ENCODE results near the gene MYO3B.

MYO3B gene

GRCh38 chr2:170265321-170265720 is 87.4 kb downstream of the MYO3B start:
- Histone ChIP-seq H3K4me1 (ENCODE audit: control insufficient read depth, low read depth, low read length) (no peaks in the 10 kb centered on the region), H3K4me2 (ENCODE audit: low read length) (no peak overlapping the region), H3K4me3 (ENCODE audit: low read length) (no peak overlapping the region), H3K27ac (ENCODE audit: low read depth, low read length) (no peak overlapping the region), H3K79me2 (ENCODE audit: control insufficient read depth, insufficient read depth, low read length) (no peaks in the 10 kb centered on the region), H4K8ac (ENCODE audit: low read depth, low read length) (no peak overlapping the region), H3K56ac (ENCODE audit: low read length) (peak overlapping the region; percentile 5), H2AK5ac (ENCODE audit: low read length) (no peak overlapping the region), H3K36me3 (ENCODE audit: control insufficient read depth, insufficient read depth, low read length) (no peaks in the 10 kb centered on the region), H3K9ac (ENCODE audit: low read length) (no peak overlapping the region), H2BK15ac (replicated peaks; ENCODE audit: low read depth) (no peak overlapping the region), H2BK120ac (ENCODE audit: low read depth, low read length) (no peak overlapping the region), H3K27me3 (ENCODE audit: insufficient read depth, low read length, poor library complexity) (no peaks in the 10 kb centered on the region), H2BK5ac (ENCODE audit: low read length) (peak overlapping the region; percentile 54), H3K4ac (ENCODE audit: low read depth, low read length) (no peak overlapping the region), H4K5ac (ENCODE audit: low read length) (no peak overlapping the region), H3K23ac (ENCODE audit: low read length) (no peak overlapping the region), H3K79me1 (ENCODE audit: low read length) (no peaks in the 10 kb centered on the region), H3K18ac (ENCODE audit: low read length) (no peak overlapping the region)
- no peak for DNase-seq

DNA sequence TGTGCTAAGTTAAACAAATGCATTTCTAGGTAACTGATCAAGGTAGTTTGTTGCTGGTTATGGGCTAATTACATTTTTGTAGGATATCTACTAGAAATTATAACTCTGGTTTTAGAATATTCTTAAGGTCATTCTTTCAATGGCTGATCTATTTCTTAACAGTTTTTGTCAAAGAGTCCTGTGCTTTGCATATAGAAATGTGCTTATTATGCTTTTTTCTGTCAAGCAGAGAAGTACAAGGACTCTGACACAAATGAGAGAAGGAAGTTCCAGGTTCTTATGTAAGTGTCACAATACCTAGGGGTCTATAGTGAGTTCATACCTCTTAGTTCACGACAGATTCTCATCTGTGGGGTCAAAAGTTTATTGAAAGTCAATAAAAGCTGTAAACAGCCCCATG is 88.4 kb downstream of the MYO3B start:
- no peak overlapping the region for H3K56ac ChIP-seq (ENCODE audit: low read length)
- H3K27ac ChIP-seq (ENCODE audit: low read depth, low read length) = no peak overlapping the region
- H3K18ac ChIP-seq (ENCODE audit: low read length) = no peak overlapping the region
- no peak overlapping the region for H3K4me3 ChIP-seq (ENCODE audit: low read length)
- H3K79me1 ChIP-seq (ENCODE audit: low read length) = no peaks in the 10 kb centered on the region
- no peak overlapping the region for H4K5ac ChIP-seq (ENCODE audit: low read length)
- no peaks in the 10 kb centered on the region for H3K79me2 ChIP-seq (ENCODE audit: control insufficient read depth, insufficient read depth, low read length)
- no peak for DNase-seq
- no peak overlapping the region for H2BK5ac ChIP-seq (ENCODE audit: low read length)
- H3K9ac ChIP-seq (ENCODE audit: low read length) = no peak overlapping the region
- H3K4me1 ChIP-seq (ENCODE audit: control insufficient read depth, low read depth, low read length) = no peaks in the 10 kb centered on the region
- H3K4me2 ChIP-seq (ENCODE audit: low read length) = no peak overlapping the region
- no peaks in the 10 kb centered on the region for H3K27me3 ChIP-seq (ENCODE audit: insufficient read depth, low read length, poor library complexity)
- WGBS (ENCODE audit: extremely low coverage, insufficient coverage, low lambda C conversion rate) = no CpG with 5 or more reads among the region's 1 CpG
- no peak overlapping the region for H2BK15ac ChIP-seq (replicated peaks; ENCODE audit: low read depth)
- no peak overlapping the region for H2BK120ac ChIP-seq (ENCODE audit: low read depth, low read length)
- H3K4ac ChIP-seq (ENCODE audit: low read depth, low read length) = no peak overlapping the region
- no peak overlapping the region for H2AK5ac ChIP-seq (ENCODE audit: low read length)
- H3K23ac ChIP-seq (ENCODE audit: low read length) = no peak overlapping the region
- H3K36me3 ChIP-seq (ENCODE audit: control insufficient read depth, insufficient read depth, low read length) = no peaks in the 10 kb centered on the region
- no peak overlapping the region for H4K8ac ChIP-seq (ENCODE audit: low read depth, low read length)

- Histone ChIP-seq H3K9ac (ENCODE audit: low read length) (no peak overlapping the region), H2BK15ac (replicated peaks; ENCODE audit: low read depth) (no peak overlapping the region), H3K23ac (ENCODE audit: low read length) (no peak overlapping the region), H3K27me3 (ENCODE audit: insufficient read depth, low read length, poor library complexity) (no peaks in the 10 kb centered on the region), H4K8ac (ENCODE audit: low read depth, low read length) (no peak overlapping the region), H2BK120ac (ENCODE audit: low read depth, low read length) (no peak overlapping the region), H4K5ac (ENCODE audit: low read length) (no peak overlapping the region), H3K18ac (ENCODE audit: low read length) (no peak overlapping the region), H2AK5ac (ENCODE audit: low read length) (no peak overlapping the region), H3K4me3 (ENCODE audit: low read length) (no peak overlapping the region), H3K4me1 (ENCODE audit: control insufficient read depth, low read depth, low read length) (no peaks in the 10 kb centered on the region), H2BK5ac (ENCODE audit: low read length) (no peak overlapping the region), H3K4ac (ENCODE audit: low read depth, low read length) (no peak overlapping the region), H3K27ac (ENCODE audit: low read depth, low read length) (no peak overlapping the region), H3K79me2 (ENCODE audit: control insufficient read depth, insufficient read depth, low read length) (no peaks in the 10 kb centered on the region), H3K36me3 (ENCODE audit: control insufficient read depth, insufficient read depth, low read length) (no peaks in the 10 kb centered on the region), H3K79me1 (ENCODE audit: low read length) (no peaks in the 10 kb centered on the region), H3K4me2 (ENCODE audit: low read length) (no peak overlapping the region), H3K56ac (ENCODE audit: low read length) (no peak overlapping the region)
- no peak for DNase-seq
Measured at GRCh38 chr2:170267071-170267470, 89.1 kb downstream of the MYO3B start.

GRCh38 chr2:170270278-170270864 is 92.4 kb downstream of the MYO3B start:
- Histone ChIP-seq H4K8ac (ENCODE audit: low read depth, low read length) (no peak overlapping the region), H2AK5ac (ENCODE audit: low read length) (no peak overlapping the region), H3K56ac (ENCODE audit: low read length) (no peak overlapping the region), H2BK15ac (replicated peaks; ENCODE audit: low read depth) (no peak overlapping the region), H3K27me3 (ENCODE audit: insufficient read depth, low read length, poor library complexity) (no peaks in the 10 kb centered on the region), H3K79me1 (ENCODE audit: low read length) (no peaks in the 10 kb centered on the region), H3K4me2 (ENCODE audit: low read length) (no peak overlapping the region), H3K36me3 (ENCODE audit: control insufficient read depth, insufficient read depth, low read length) (no peaks in the 10 kb centered on the region), H3K9ac (ENCODE audit: low read length) (no peak overlapping the region), H3K18ac (ENCODE audit: low read length) (no peak overlapping the region), H3K23ac (ENCODE audit: low read length) (no peak overlapping the region), H3K4ac (ENCODE audit: low read depth, low read length) (no peak overlapping the region), H3K79me2 (ENCODE audit: control insufficient read depth, insufficient read depth, low read length) (no peaks in the 10 kb centered on the region), H3K27ac (ENCODE audit: low read depth, low read length) (no peak overlapping the region), H3K4me1 (ENCODE audit: control insufficient read depth, low read depth, low read length) (no peaks in the 10 kb centered on the region), H4K5ac (ENCODE audit: low read length) (no peak overlapping the region), H3K4me3 (ENCODE audit: low read length) (no peak overlapping the region), H2BK5ac (ENCODE audit: low read length) (no peak overlapping the region), H2BK120ac (ENCODE audit: low read depth, low read length) (no peak overlapping the region)
- no CpG with 5 or more reads among the region's 6 CpGs for WGBS (ENCODE audit: extremely low coverage, insufficient coverage, low lambda C conversion rate)
- DNase-seq = no peak

DNA sequence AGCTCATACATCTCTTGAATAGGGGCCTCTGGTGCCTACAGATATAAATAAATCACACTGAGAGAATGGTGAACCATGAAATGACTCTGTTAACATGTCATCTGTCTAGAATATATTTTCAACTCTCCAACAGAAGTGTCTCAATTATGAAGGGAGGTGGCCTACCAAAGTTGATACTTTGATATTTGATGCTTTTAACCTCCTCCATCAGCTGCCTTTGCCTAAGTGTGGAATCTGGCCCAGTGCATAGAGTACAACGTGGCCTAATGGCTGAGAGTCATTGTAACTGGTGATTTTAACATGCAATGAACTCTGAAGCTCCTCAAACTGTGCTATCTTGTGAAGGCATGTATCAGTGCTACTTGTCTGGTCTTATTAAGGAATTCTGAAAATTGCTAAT is 93.4 kb downstream of the MYO3B start:
- no peaks in the 10 kb centered on the region for H3K27me3 ChIP-seq (ENCODE audit: insufficient read depth, low read length, poor library complexity)
- no peaks in the 10 kb centered on the region for H3K79me2 ChIP-seq (ENCODE audit: control insufficient read depth, insufficient read depth, low read length)
- H3K23ac ChIP-seq (ENCODE audit: low read length) = no peak overlapping the region
- H3K4me3 ChIP-seq (ENCODE audit: low read length) = no peak overlapping the region
- H4K5ac ChIP-seq (ENCODE audit: low read length) = no peak overlapping the region
- H3K56ac ChIP-seq (ENCODE audit: low read length) = no peak overlapping the region
- no peak overlapping the region for H3K18ac ChIP-seq (ENCODE audit: low read length)
- no peaks in the 10 kb centered on the region for H3K4me1 ChIP-seq (ENCODE audit: control insufficient read depth, low read depth, low read length)
- H3K9ac ChIP-seq (ENCODE audit: low read length) = no peak overlapping the region
- no peak overlapping the region for H4K8ac ChIP-seq (ENCODE audit: low read depth, low read length)
- no peak overlapping the region for H3K27ac ChIP-seq (ENCODE audit: low read depth, low read length)
- no peak overlapping the region for H2AK5ac ChIP-seq (ENCODE audit: low read length)
- H2BK5ac ChIP-seq (ENCODE audit: low read length) = no peak overlapping the region
- H2BK120ac ChIP-seq (ENCODE audit: low read depth, low read length) = no peak overlapping the region
- no CpG with 5 or more reads among the region's 1 CpG for WGBS (ENCODE audit: extremely low coverage, insufficient coverage, low lambda C conversion rate)
- H2BK15ac ChIP-seq (replicated peaks; ENCODE audit: low read depth) = no peak overlapping the region
- DNase-seq = no peak
- H3K79me1 ChIP-seq (ENCODE audit: low read length) = no peaks in the 10 kb centered on the region
- H3K4ac ChIP-seq (ENCODE audit: low read depth, low read length) = no peak overlapping the region
- no peak overlapping the region for H3K4me2 ChIP-seq (ENCODE audit: low read length)
- H3K36me3 ChIP-seq (ENCODE audit: control insufficient read depth, insufficient read depth, low read length) = no peaks in the 10 kb centered on the region

DNA sequence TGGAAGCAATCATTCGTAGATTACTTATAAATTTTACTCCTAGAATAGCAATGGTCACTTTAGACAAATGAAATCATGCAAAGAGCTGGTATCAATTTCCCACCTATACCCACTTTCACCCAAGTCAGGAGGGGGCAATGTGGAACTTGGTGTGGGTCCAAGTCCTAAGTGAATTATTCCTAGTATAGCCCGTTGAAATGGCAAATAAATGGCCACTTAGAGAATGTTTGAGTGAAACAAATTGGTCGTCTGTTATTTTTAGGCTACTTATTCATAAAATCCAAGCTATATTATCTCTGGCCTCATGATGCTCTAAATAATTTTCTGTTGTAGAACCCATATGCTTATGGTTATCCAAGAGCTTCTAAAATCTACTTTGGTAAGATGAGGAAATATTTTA is 98.1 kb downstream of the MYO3B start:
- no peak overlapping the region for H3K23ac ChIP-seq (ENCODE audit: low read length)
- H3K79me2 ChIP-seq (ENCODE audit: control insufficient read depth, insufficient read depth, low read length) = no peaks in the 10 kb centered on the region
- H3K27ac ChIP-seq (ENCODE audit: low read depth, low read length) = no peak overlapping the region
- H4K8ac ChIP-seq (ENCODE audit: low read depth, low read length) = no peak overlapping the region
- H3K56ac ChIP-seq (ENCODE audit: low read length) = no peak overlapping the region
- no peak overlapping the region for H3K4me3 ChIP-seq (ENCODE audit: low read length)
- no peaks in the 10 kb centered on the region for H3K4me1 ChIP-seq (ENCODE audit: control insufficient read depth, low read depth, low read length)
- no peak overlapping the region for H2AK5ac ChIP-seq (ENCODE audit: low read length)
- H3K79me1 ChIP-seq (ENCODE audit: low read length) = no peaks in the 10 kb centered on the region
- no CpG with 5 or more reads among the region's 3 CpGs for WGBS (ENCODE audit: extremely low coverage, insufficient coverage, low lambda C conversion rate)
- H3K27me3 ChIP-seq (ENCODE audit: insufficient read depth, low read length, poor library complexity) = no peaks in the 10 kb centered on the region
- no peak overlapping the region for H2BK120ac ChIP-seq (ENCODE audit: low read depth, low read length)
- no peak overlapping the region for H4K5ac ChIP-seq (ENCODE audit: low read length)
- no peak overlapping the region for H2BK5ac ChIP-seq (ENCODE audit: low read length)
- no peak overlapping the region for H3K9ac ChIP-seq (ENCODE audit: low read length)
- no peaks in the 10 kb centered on the region for H3K36me3 ChIP-seq (ENCODE audit: control insufficient read depth, insufficient read depth, low read length)
- H3K18ac ChIP-seq (ENCODE audit: low read length) = no peak overlapping the region
- H3K4ac ChIP-seq (ENCODE audit: low read depth, low read length) = no peak overlapping the region
- DNase-seq = no peak
- H2BK15ac ChIP-seq (replicated peaks; ENCODE audit: low read depth) = no peak overlapping the region
- no peak overlapping the region for H3K4me2 ChIP-seq (ENCODE audit: low read length)
